GM18519 (cell line): Measurements from ENCODE around the gene GREB1.

ENCODE experiments used
- ATAC-seq: cut with Tn5 transposase; IDR thresholded peaks from one replicate; pipeline ENCODE4 v1.9.1; 2021; ENCODE audit warnings: mild to moderate bottlenecking, moderate library complexity; ENCODE audit not compliant: unreplicated experiment, low FRiP score

GREB1 gene

GRCh38 chr2:11558214-11558886, 24.5 kb downstream of the GREB1 start:
- ATAC-seq = no peak

- ATAC-seq = no peak
Measured at GRCh38 chr2:11559066-11559785, 25.4 kb downstream of the GREB1 start.

- no peak for ATAC-seq
Measured at GRCh38 chr2:11559786-11560155, 25.9 kb downstream of the GREB1 start.

- no peak for ATAC-seq
Measured at GRCh38 chr2:11560806-11561205, 27.0 kb downstream of the GREB1 start.

- no peak for ATAC-seq
Measured at GRCh38 chr2:11562011-11562410, 28.2 kb downstream of the GREB1 start.

GRCh38 chr2:11562476-11562875, 28.6 kb downstream of the GREB1 start:
- no peak for ATAC-seq

- ATAC-seq = no peak
Measured at GRCh38 chr2:11563784-11564666, 30.2 kb downstream of the GREB1 start.

GRCh38 chr2:11564816-11565567, 31.1 kb downstream of the GREB1 start:
- no peak for ATAC-seq

- ATAC-seq = no peak
Measured at GRCh38 chr2:11566383-11566782, 32.5 kb downstream of the GREB1 start.

GRCh38 chr2:11567631-11568031, 33.8 kb downstream of the GREB1 start:
- no peak for ATAC-seq

GRCh38 chr2:11568436-11568835, 34.6 kb downstream of the GREB1 start:
- ATAC-seq = no peak

GRCh38 chr2:11569636-11570035, 35.8 kb downstream of the GREB1 start:
- no peak for ATAC-seq

GRCh38 chr2:11571170-11571569, 37.3 kb downstream of the GREB1 start:
- ATAC-seq = no peak

- no peak for ATAC-seq
Measured at GRCh38 chr2:11572996-11573395, 39.2 kb downstream of the GREB1 start.

- no peak for ATAC-seq
Measured at GRCh38 chr2:11573418-11574175, 39.8 kb downstream of the GREB1 start.

- no peak for ATAC-seq
Measured at GRCh38 chr2:11574176-11575046, 40.6 kb downstream of the GREB1 start.

GRCh38 chr2:11576398-11576797, 42.6 kb downstream of the GREB1 start:
- no peak for ATAC-seq

GRCh38 chr2:11577101-11577883, 43.4 kb downstream of the GREB1 start:
- no peak for ATAC-seq
